NCI-H2196 (cell line): ENCODE results near the gene ORAI2.
"Not testable (repeated sequence)": the region's sequence is repeated elsewhere in the genome, so short reads cannot be mapped to it uniquely, and the experiment has no call there.

Experiments
- DNase-seq: peaks from one replicate; lab custom pipeline; 2025; ENCODE audit not compliant: unreplicated experiment; lab: John Stamatoyannopoulos, UW

Gene ORAI2

GRCh38 chr7:102468478-102469350 lies 35.3 kb downstream of the ORAI2 start:
- no peak for DNase-seq

DNA sequence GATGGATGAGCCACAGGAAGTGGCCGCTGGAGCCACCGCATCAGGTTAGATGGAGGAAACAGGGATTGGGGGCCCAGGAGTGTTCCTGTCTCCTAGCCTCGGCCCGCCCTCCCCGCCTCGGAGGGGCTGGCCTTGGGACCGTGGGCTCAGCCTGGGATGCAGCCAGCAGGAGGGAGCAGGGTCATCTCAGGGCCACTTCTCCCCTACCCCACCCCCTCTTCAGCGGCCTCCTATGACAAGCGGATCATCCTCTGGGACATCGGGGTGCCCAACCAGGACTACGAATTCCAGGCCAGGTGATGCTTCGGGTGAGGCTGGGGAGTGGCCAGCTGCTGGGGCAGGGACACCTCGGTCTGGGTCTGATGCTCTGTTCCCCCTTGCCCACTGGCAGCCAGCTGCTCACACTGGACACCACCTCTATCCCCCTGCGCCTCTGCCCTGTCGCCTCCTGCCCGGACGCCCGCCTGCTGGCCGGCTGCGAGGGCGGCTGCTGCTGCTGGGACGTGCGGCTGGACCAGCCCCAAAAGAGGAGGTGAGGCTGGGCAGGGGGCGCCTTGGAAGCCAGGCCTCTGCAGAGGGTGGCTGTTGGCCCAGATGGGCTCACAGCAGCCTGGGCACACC lies 36.1 kb downstream of the ORAI2 start:
- no peak for DNase-seq

DNA sequence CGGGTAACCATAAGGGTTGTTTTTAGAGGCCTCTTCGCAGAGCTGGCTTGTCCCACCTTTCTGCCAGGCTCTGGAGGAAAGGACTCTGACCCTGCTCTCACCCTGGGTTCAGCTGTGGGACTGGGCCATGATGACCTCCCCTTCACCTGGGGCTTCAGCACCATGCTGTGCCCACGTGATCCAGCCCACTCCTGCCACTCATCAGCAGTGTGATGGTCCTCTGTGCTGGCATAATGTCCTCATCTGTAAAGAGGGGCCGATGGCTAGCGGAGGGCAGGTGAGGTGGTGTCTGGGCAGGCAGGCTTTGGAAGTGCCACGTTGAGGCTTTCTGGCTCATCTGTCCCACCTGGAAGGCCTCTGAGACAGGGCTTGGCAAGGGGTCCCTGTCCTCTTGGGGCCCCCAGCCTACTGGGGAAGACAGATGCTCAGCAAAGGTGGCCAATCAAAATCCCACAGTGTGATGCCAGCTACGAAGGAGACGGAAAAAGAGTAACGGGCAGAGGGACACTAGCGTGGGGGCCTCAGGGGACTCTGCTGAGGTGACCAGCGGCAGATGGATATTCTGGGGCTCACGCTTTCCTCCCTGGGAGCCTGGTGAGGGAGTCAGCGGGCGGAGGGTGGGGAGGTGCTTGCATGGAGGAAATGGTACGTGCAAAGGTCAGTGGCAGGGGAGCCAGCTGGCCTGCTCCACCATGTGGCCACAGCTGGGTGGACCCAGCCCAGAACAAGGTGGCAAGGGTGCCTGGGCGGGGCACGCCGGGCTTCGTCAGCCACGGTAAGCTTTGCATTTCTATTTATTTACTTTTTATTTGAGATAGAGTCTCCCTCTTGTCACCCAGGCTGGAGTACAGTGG lies 36.8 kb downstream of the ORAI2 start:
- no peak for DNase-seq

DNA sequence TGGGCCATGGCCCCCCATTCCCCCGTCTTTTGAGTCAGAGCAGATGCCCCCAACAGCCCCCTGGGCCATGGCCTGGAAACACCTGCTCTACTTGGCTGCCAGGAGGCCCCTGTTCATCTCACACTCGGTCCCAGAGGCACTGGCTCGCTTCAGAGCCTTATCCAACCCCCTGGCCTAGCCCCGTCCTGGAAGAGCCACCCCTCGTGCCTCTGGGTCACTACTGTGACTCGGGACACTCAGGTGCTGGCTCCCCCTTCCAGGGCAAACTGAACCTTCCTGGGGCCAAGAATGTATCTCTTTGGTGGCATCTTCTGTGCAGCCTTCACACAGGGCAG lies 38.4 kb downstream of the ORAI2 start:
- no peak for DNase-seq

- DNase-seq = no peak
Observed at GRCh38 chr7:102472126-102473041, 39.0 kb downstream of the ORAI2 start.

GRCh38 chr7:102473271-102473991 lies 40.1 kb downstream of the ORAI2 start:
- no peak for DNase-seq

- DNase-seq = not testable (repeated sequence)
Observed at GRCh38 chr7:102474116-102474515, 40.7 kb downstream of the ORAI2 start.

DNA sequence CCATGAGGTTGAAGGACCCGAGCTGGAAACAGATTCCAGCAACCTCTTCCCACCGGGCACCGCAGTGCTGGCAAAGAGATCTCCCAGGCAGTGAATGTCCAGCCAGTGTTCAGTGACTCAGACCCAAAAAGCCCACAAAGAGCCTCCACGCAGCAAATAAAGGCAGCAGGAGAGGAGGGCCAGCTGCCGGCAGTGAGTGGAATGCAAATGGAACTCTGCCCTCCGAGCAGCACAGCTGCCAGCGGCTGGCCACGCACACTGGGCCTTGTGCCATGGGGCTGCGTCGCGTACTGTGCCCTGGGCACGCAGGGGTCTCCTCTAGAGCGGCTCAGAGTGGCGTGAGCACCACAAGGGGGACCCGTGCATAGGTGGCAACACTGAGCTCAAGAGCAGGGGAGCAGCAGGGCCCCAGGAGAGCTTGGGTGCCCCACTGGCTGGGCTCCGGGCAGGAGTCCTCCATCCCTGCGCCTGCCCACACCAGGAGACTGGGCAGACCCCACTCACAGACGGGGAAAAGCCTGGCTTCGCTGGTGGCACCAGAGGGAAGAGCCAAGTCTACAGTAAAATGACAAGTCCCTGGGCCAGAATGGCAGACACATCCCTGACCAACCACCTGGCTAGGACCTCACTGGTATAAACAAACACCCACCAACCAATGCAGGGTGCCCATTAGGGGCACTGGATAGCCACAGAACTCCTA lies 41.5 kb downstream of the ORAI2 start:
- not testable (repeated sequence) for DNase-seq

GRCh38 chr7:102478314-102479208 lies 45.2 kb downstream of the ORAI2 start, which contains the start of gene POLR2J:
TSS of gene POLR2J (minus strand) at chr7:102478922. CDS start at chr7:102478860, 62 bp downstream.
- DNase-seq = not testable (repeated sequence)

GRCh38 chr7:102479209-102479584 lies 45.8 kb downstream of the ORAI2 start:
- DNase-seq = not testable (repeated sequence)

DNA sequence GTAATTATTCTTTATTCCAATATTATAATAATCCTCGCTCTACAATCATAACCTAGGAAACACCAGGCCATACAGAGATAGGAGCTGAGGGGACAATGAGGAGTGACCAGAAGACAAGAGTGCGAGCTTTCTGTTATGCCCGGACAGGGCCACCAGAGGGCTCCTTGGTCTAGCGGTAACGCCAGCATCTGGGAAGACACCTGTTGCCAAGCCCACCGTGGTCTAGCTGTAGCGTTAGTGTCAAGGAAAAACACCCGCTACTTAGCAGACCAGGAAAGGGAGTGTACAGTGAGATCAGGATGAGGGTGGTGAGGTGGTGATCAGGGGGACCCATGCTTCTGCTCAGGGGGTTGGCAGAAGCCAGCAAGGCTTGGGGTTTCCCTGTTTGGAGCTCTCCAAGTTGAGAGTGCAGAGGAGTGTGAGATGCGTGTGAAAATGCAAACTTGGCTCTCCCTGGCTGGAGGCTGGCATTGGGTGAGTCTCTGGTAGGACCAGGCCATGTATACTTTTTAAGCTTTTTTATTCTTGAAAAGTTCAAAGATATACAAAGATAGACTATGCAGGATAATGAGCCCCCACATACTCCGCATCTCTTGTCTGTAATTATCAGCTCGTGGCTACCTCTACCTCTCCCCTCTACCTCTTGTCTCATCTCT lies 46.7 kb downstream of the ORAI2 start:
- DNase-seq = not testable (repeated sequence)

DNA sequence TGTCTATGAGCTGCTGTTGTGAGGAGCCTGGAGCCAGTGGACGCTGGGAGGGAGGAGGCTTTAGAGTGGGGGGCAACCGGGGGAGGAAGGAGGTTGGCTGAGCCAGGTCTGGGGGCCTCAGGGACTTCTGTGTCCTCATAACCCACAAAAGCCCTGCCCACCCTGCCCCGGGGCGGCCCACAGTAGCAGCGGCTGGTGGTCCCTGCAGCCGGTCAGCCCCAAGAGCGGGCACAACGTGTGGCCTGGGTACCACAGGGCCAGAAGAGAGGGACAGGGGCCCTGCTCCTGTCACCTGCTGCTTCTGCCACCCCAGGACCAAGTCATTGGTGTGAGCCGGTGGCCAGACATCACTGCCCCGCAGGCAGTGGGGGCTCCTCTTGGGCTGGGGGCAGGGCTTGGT lies 48.6 kb downstream of the ORAI2 start:
- DNase-seq = not testable (repeated sequence)

- not testable (repeated sequence) for DNase-seq
Observed at GRCh38 chr7:102484317-102484716, 50.9 kb downstream of the ORAI2 start.

DNA sequence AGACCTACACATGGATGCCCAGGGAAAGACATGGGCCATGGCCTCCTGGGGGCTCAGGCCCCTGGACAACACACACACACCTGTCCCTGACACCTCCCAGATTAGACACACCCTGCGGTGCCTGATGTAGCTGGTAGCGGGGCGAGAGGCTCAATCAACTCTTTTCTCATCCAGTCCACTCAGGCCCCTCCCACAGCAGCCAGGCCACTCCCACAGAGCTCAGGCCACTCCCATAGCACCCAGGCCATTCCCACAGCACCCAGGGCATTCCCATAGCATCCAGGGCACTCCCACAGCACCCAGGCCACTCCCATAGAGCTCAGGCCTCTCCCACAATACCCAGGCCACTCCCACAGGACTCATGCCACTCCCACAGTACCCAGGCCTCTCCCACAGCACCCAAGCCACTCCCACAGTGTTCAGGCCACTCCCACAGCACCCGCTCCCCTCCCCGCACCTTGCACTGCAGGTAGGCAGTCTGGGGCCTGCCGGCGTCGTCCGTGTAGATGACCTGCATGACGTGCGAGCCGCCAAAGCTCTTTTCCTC lies 57.2 kb downstream of the ORAI2 start:
- DNase-seq = not testable (repeated sequence)

DNA sequence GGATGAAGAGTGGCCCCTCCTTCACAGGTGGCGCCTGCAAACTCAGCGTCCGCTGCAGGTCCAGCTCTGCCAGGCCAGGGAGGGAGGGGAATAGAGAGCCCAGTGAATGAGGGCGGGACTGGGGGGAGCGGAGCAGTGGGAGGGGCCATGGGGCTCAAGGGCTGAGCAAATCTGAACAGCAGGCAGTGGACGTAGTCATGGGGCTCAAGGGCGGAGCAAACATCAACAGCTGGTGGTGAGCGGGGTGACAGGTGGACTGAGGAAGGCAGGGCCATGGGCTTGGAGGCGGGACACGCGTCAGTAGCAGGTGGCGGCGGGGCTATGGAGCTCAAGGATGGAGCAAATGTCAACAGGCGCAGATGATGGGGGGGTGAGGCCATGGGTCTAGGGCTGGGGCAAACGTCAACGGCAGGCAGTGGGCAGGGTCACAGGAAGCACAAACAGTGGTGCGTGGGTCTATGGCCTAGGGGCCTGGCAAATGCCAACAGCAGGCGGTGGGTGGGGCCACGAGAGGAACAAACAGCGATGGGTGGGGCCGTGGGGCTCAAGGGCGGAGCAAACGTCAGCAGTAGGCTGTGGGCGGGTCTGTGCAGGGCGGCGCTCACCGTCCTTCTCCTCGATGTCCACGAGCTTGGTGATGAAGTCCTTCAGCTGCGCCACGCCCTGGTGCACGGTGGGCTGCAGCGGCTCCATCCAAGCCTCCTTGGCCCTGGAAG lies 60.0 kb downstream of the ORAI2 start:
- not testable (repeated sequence) for DNase-seq

GRCh38 chr7:102494026-102494425 lies 60.7 kb downstream of the ORAI2 start:
- not testable (repeated sequence) for DNase-seq
